Measurements from ENCODE around the gene ABCB11. TPM values are rescaled to one million over a fixed set of nuclear protein-coding genes. Genes with fewer than 3 reads are reported as not detected.

Gene ABCB11
- total RNA-seq, 1 donor from 2014 or later = 0.18 TPM

- Mint-ChIP-seq H3K9me3 (peaks cover 6% of the 10 kb centered on the region), H3K36me3 (no peaks in the 10 kb centered on the region), H3K27me3 (ENCODE audit: low read depth) (peaks cover 18% of the 10 kb centered on the region), H3K4me1 (peaks cover 10% of the 10 kb centered on the region), H3K4me3 (no peak overlapping the region), H3K27ac (no peak overlapping the region)
- DNase-seq (ENCODE audit: low spot score in 2 of 2, unreplicated experiment in 2 of 2) = no peak
- no peak for TF ChIP-seq CTCF (IDR thresholded peaks at IDR 0.05; ENCODE audit: unreplicated experiment)
Measured at GRCh38 chr2:168916331-168916675, 114.8 kb downstream of the ABCB11 start.

GRCh38 chr2:168915441-168916330, 115.4 kb downstream of the ABCB11 start:
- H3K27me3 Mint-ChIP-seq (ENCODE audit: low read depth) = peaks cover 20% of the 10 kb centered on the region
- peaks cover 5% of the 10 kb centered on the region for H3K9me3 Mint-ChIP-seq
- no peaks in the 10 kb centered on the region for H3K36me3 Mint-ChIP-seq
- H3K4me3 Mint-ChIP-seq = no peak overlapping the region
- DNase-seq (ENCODE audit: low spot score in 2 of 2, unreplicated experiment in 2 of 2) = no peak
- peaks cover 4% of the 10 kb centered on the region for H3K4me1 Mint-ChIP-seq
- H3K27ac Mint-ChIP-seq = no peak overlapping the region
- no peak for TF ChIP-seq CTCF (IDR thresholded peaks at IDR 0.05; ENCODE audit: unreplicated experiment)

- Mint-ChIP-seq H3K36me3 (no peaks in the 10 kb centered on the region), H3K4me3 (no peak overlapping the region), H3K4me1 (no peaks in the 10 kb centered on the region), H3K27me3 (ENCODE audit: low read depth) (peaks cover 28% of the 10 kb centered on the region), H3K9me3 (no peaks in the 10 kb centered on the region), H3K27ac (no peak overlapping the region)
- TF ChIP-seq CTCF (IDR thresholded peaks at IDR 0.05; ENCODE audit: unreplicated experiment) = no peak
- no peak for DNase-seq (ENCODE audit: low spot score in 2 of 2, unreplicated experiment in 2 of 2)
Measured at GRCh38 chr2:168913495-168913894, 117.6 kb downstream of the ABCB11 start.

GRCh38 chr2:168912901-168913369, 118.2 kb downstream of the ABCB11 start:
- Mint-ChIP-seq H3K4me3 (peak overlapping the region; percentile 56), H3K4me1 (no peaks in the 10 kb centered on the region), H3K27ac (no peak overlapping the region), H3K27me3 (ENCODE audit: low read depth) (peaks cover 32% of the 10 kb centered on the region), H3K9me3 (no peaks in the 10 kb centered on the region), H3K36me3 (no peaks in the 10 kb centered on the region)
- TF ChIP-seq CTCF (IDR thresholded peaks at IDR 0.05; ENCODE audit: unreplicated experiment) = no peak
- peak in 1 of 2 experiments; percentile 42 for DNase-seq (ENCODE audit: low spot score in 2 of 2, unreplicated experiment in 2 of 2)

- H3K36me3 Mint-ChIP-seq = no peaks in the 10 kb centered on the region
- H3K4me3 Mint-ChIP-seq = peak overlapping the region; percentile 56
Measured at GRCh38 chr2:168912466-168912865, 118.7 kb downstream of the ABCB11 start.

More at GRCh38 chr2:168912466-168912865, 118.7 kb downstream of the ABCB11 start:
- Mint-ChIP-seq H3K27ac (no peak overlapping the region), H3K9me3 (no peaks in the 10 kb centered on the region), H3K4me1 (no peaks in the 10 kb centered on the region), H3K27me3 (ENCODE audit: low read depth) (peaks cover 36% of the 10 kb centered on the region)
- no peak for DNase-seq (ENCODE audit: low spot score in 2 of 2, unreplicated experiment in 2 of 2)
- TF ChIP-seq CTCF (IDR thresholded peaks at IDR 0.05; ENCODE audit: unreplicated experiment) = no peak
